Fibroblast of skin of right quadriceps (primary cell): ENCODE results near the gene SRRM2.
"Not testable (repeated sequence)": the region's sequence is repeated elsewhere in the genome, so short reads cannot be mapped to it uniquely, and the experiment has no call there.

Experiments
- DNase-seq: peaks from one replicate; pipeline ENCODE4 v3.0.0-alpha.2; 2013

SRRM2 gene

DNA sequence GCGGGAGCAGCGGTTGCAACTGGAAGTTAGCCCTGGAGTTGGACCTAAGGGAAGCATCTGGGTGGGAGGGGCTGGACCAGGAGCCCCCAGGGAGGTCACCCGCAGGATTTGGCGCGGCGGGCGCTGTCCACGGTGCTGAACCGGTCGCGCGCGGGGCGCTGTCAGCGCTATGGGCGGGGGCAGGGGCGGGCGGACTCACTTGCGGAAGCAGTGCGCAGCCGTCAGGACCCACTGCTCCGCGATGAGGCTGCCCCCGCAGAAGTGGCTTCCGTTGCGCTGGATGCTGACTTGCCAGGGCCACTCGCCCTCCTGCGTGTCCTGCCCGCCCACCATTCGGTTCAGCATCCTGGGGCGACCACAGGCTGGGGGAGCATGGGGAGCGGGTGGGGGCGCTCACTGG, 36.9 kb upstream of the SRRM2 start:
- DNase-seq = peak; percentile 40

DNA sequence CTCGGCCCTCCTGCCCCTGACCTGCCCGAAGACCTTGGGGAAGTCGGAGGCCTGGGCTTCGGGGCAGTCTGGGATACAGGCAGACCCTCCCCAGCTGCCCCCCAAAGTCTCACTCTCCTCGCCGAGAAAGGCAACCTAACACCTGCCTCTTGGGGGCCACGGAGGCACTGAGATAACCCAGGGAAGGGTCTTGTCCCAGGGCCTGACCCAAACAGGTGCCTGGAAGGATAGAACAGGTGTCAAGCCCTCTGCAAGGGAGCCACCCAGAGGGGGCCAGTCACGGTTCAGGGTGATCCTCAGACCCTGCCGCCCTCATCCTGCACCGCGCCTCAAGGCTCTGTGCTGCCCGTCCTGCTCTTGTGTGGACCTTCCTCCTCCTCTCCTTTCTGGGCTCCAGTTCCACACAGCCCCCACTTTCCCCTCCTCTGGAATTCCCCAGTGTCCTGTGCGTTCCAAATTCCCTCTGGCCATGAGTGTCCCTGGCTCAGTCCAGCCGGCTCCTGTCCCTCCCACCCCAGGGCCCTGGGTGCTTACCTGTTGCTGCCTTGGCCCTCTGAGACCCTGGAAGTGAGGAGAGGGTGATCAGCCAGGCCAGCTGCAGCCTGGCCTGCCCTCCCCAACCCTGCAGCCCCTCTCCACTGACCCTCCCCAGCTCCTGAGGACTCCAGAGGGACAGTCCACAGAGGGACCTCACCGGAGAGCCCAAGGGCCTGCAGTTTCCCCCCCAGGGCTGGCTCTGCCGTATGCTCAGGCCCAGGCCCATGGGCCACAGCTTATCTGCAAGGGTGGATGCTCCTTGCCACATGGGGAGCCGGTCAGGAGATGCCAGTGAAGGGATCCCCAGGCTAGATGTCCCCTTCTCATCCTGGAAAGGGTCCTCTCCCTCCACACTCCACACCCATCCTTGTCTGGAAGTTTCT, 36.2 kb upstream of the SRRM2 start:
- DNase-seq = no peak

GRCh38 chr16:2716948-2717347, 35.5 kb upstream of the SRRM2 start:
- no peak for DNase-seq

GRCh38 chr16:2717383-2718263, 34.8 kb upstream of the SRRM2 start:
- DNase-seq = no peak

- no peak for DNase-seq
Observed at GRCh38 chr16:2719328-2720063, 32.9 kb upstream of the SRRM2 start.

DNA sequence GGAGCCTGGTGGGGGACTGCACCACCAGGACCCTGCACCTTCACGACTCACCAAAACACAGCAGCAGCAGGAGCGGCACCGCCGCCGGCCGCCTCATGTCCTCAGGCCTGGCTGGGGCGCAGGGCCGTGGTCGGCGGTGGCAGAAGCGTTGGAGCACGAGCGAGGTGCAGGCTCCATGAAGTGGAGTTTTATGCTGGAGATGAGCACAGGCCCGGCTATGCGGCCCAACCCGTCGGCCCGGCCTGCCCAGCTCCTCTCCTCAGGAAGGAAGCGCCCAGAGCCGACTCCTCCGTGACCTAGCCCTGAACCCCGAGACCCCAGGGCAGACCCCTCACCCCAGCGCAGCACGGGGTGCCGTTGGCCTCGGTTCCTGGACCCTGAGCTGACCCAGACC, 32.4 kb upstream of the SRRM2 start, which contains the start of gene PRSS27:
Gene PRSS27 (minus strand): TSS at position 161 of the 394 bp plus-strand sequence. CDS start 64 bp downstream, at position 97.
- DNase-seq = no peak

- peak; percentile 85 for DNase-seq
Observed at GRCh38 chr16:2720719-2721633, 31.5 kb upstream of the SRRM2 start.

- DNase-seq = not testable (repeated sequence)
Observed at GRCh38 chr16:2721634-2722173, 30.7 kb upstream of the SRRM2 start.

GRCh38 chr16:2724088-2724676, 28.3 kb upstream of the SRRM2 start:
- no peak for DNase-seq

GRCh38 chr16:2724816-2725348, 27.6 kb upstream of the SRRM2 start:
- DNase-seq = no peak

- no peak for DNase-seq
Observed at GRCh38 chr16:2726923-2727322, 25.5 kb upstream of the SRRM2 start.

DNA sequence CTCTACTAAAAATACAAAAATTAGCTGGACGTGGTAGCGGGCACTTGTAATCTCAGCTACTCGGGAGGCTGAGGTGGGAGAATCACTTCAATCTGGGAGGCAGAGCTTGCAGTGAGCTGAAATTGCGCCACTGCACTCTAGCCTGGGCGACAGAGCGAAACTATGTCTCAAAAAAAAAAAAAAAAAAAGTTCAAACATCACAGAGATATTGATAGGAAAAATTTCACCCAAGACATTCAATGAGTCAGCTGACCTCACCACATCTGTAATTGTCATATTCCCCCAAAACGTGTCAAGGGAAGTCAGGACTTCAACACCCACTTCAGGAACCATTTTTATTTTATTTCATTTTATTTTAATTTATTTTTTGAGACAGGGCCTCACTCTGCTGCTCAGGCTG, 24.4 kb upstream of the SRRM2 start:
- no peak for DNase-seq

DNA sequence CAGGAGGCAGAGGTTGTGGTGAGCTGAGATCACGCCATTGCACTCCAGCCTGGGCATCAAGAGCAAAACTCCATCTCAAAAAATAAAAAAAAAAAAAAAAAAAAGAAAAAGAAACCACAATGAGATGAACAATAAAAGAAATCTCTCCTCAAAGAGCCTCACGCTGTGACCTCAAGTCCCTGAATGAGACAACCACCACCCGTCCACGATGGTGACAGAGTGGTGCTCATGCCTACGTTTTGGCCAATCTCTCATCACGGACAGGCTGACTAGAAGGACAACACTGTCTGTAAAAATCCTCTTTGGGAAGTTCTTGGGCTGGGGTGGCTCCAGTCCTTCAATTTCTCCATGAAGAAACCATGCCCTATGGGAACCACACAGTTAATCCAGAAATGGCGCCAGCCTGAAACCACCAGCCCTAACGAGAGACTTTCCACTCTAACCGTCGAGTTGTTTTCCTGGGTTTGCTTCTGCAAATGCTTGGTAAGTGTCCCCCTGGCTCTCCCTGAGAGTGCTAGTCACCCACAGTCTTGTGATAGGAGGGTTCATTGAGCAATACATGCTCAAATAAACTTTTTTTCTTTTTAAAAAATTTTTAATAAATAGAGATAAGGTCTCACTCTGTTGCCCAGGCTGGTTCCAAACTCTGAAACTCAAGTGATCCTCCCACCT, 17.5 kb upstream of the SRRM2 start:
- DNase-seq = no peak

- DNase-seq = no peak
Observed at GRCh38 chr16:2736476-2737237, 15.8 kb upstream of the SRRM2 start.

- no peak for DNase-seq
Observed at GRCh38 chr16:2737238-2737605, 15.2 kb upstream of the SRRM2 start.

GRCh38 chr16:2737895-2738418, 14.5 kb upstream of the SRRM2 start:
- no peak for DNase-seq

DNA sequence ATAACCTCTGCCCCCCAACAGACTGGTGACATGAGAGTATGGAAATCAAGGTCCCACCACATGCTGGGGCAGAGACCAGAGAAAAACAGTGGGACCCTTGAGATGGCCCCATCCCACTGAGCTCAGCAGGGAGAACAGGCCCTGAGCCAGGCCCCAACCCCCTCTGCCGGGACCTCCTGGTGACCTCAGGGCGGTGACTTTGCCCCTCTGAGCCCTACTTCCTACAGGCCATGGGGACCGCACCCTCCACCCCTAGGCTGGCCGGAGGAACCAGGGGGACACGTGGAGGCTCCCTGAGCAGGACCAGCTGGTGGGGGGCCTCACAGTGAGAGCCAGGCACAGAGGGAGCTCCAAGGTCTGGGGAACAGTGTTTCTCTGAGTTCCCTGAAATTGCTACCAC, 13.8 kb upstream of the SRRM2 start:
- DNase-seq = no peak

DNA sequence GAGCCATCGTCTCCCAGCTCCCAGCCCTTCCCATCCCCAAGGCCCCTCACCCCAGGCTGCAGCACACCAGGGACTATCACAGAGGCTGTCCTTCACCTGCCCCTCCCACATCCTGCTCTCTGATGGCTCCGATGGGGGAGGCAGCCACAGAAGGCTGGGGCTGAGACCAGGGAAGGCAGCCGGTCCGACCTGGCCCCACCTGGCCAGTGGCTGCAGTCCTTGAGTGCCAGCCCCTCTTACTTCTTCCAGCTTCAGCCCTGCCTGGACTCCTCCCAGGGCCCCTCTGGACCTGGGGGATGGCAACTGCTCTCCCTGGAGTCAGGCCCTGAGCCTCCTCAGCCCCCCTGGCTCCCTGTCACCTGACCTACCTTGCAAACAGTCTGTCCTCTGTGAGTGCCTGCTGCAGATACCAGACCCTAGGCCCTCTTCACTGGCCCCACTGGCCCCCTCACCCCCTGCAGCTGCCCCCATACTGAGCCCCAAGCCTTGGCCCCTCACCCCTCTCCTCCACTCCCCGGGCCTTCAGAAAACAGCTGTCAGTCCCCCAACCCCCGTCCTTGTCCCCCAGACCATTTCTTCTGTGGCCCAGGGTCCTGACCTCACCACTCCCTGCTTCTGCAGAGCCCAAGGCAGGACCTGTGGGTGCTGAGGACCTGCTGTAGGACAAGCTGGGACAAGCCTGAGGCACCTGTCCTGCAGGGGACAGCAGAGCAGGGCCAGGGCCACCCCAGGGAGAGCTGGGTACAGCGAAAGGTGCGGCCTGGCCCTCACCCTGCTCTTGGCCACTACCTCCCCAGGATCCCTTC, 12.6 kb upstream of the SRRM2 start:
- no peak for DNase-seq
